ENCODE data around the gene KCNQ5. TPM values are rescaled to one million over a fixed set of nuclear protein-coding genes. Genes with fewer than 3 reads are reported as not detected.

The KCNQ5 gene
- total RNA-seq, 1 experiment from 2014 or later, result 4.4 TPM

DNA sequence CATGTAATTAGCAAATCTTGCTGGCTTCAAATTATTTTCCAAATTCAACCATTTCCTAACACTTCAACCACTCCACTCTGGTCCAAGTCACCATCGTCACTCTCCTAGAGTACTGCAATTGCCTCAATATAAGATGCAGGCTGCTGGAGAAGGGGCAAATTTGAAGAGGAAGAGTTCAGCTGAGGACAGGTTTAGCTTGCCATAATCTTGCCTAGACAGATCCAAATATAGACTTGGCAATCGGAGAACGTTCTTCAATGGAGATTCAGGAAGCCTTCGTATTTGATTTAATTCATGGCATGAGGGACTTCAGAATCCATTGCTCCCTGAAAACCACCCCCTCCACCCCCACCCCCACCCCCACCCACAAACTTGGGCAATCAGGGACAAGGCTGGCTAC lies 618.9 kb downstream of the KCNQ5 start:
- DNase-seq (ENCODE audit: low read depth), result no peak

DNA sequence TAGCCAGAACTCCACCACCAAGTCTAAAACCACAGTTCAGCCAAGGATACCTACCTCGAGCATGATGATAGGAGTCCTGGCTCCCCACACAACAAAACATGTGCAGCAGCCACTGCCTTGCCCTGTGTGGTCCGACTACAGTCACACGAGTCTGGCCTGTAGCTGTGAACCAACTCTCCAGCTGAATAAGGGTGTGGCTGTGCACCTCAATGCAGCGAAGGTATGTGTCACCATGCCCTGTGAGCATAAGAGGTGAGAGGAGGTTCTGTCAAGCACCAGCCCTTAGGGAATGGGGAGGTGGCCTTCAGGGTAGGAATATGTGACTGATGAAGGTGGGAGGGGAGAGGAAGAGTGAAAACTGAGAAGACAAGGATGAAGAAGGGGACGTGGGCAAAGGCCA lies 620.1 kb downstream of the KCNQ5 start:
- DNase-seq (ENCODE audit: low read depth), result no peak

Data from Daoy (cell line).